HG03558 (cell line): Measurements from ENCODE around the gene CDK6.
A peak's percentile ranks its signal among the peaks of the same experiment; 100 is the strongest.
"Not testable (repeated sequence)": the region's sequence is repeated elsewhere in the genome, so short reads cannot be mapped to it uniquely, and the experiment has no call there.

Experiments
- ATAC-seq: cut with Tn5 transposase; IDR thresholded peaks from one replicate; pipeline ENCODE4 v1.9.1; 2021; ENCODE audit warnings: moderate number of reproducible peaks; ENCODE audit not compliant: unreplicated experiment; ENCODE audit errors: extremely low read depth

CDK6 gene

GRCh38 chr7:92744180-92744579 is 92.2 kb downstream of the CDK6 start:
- ATAC-seq, result not testable (repeated sequence)

GRCh38 chr7:92742186-92742585 is 94.2 kb downstream of the CDK6 start:
- ATAC-seq, result no peak

- ATAC-seq, result no peak
Observed at GRCh38 chr7:92740700-92741126, 95.7 kb downstream of the CDK6 start.

DNA sequence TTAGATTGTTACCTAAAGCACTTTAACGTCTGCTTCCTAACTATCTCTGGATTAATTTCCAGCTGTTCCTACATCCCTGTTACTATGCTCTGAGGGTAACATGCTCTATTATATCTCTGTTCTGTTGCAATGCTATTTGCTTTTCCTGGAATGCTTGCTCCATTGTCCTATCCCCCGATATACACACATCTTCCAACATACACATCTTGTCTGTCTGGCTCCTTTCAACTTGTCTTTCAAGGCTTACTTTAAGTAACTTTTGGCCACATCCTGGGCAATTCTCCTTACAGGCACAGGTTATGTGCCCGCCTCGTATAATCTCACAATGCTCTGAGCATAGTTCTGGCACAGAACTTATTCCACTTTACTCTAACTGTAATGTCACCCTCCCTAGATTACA is 96.2 kb downstream of the CDK6 start:
- ATAC-seq, result no peak

GRCh38 chr7:92739091-92739490 is 97.3 kb downstream of the CDK6 start:
- ATAC-seq, result no peak

GRCh38 chr7:92737706-92738105 is 98.7 kb downstream of the CDK6 start:
- ATAC-seq, result peak; percentile 95

DNA sequence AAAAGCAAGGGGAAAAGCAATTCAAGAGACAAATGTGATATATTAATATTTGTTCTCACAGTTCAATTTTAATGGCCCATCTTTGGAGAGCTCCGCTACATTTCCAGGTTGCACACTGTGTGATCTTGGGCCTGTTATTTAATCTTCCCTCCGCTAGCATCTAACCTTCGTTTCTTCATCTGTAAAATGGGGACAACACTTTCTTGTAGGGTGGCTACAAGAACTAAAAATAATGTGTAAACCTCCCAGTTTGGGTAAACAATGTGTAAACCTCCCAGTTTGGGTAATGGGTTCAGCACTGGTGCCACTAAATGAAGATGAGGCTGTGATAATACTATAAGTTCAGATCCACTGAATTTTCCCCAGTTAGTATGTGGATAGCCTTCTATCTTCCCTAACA is 99.5 kb downstream of the CDK6 start:
- ATAC-seq, result no peak

DNA sequence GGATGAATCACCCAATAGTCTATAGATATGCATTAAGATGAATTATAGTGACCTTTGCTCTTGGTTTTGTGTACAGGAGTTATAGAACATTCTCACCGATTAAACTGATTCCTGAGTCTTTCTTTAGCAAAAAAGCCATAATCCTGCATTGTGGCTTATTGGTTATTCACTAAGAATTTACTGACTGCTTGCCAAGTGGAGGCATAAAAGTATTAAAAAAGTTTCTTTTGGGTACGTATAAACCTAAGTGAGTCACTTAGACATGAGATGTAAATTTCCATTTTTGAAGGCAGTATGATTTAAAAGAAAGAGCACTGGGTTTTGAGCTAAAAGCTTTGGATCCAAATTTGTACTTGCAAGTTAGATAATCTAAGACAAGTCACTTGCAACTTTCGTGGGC is 100.7 kb downstream of the CDK6 start:
- ATAC-seq, result no peak

- ATAC-seq, result no peak
Observed at GRCh38 chr7:92732316-92733036, 103.9 kb downstream of the CDK6 start.

- peak; percentile 45 for ATAC-seq
Observed at GRCh38 chr7:92731335-92732063, 104.9 kb downstream of the CDK6 start.

GRCh38 chr7:92730808-92731207 is 105.6 kb downstream of the CDK6 start:
- ATAC-seq, result no peak

- ATAC-seq, result no peak
Observed at GRCh38 chr7:92729751-92730150, 106.6 kb downstream of the CDK6 start.

- no peak for ATAC-seq
Observed at GRCh38 chr7:92729172-92729571, 107.2 kb downstream of the CDK6 start.

DNA sequence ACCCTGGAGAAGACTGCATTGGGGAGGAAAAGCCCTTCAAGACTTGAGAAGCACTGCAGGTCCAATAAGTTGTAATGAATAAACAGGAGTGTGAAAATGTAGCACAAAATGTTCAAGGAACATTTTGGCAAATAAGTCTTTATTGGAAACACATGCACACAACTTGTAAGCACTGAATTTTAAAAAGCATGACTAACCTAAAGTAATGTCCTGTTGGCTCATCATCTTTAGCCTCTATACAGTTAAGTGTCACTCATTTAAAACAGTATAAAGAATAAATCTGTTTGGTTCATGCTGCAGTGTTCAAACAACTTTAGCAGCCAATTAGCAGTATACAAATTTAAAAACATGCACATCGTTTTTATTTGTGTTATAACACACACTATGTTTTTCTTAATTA is 108.6 kb downstream of the CDK6 start:
- no peak for ATAC-seq

DNA sequence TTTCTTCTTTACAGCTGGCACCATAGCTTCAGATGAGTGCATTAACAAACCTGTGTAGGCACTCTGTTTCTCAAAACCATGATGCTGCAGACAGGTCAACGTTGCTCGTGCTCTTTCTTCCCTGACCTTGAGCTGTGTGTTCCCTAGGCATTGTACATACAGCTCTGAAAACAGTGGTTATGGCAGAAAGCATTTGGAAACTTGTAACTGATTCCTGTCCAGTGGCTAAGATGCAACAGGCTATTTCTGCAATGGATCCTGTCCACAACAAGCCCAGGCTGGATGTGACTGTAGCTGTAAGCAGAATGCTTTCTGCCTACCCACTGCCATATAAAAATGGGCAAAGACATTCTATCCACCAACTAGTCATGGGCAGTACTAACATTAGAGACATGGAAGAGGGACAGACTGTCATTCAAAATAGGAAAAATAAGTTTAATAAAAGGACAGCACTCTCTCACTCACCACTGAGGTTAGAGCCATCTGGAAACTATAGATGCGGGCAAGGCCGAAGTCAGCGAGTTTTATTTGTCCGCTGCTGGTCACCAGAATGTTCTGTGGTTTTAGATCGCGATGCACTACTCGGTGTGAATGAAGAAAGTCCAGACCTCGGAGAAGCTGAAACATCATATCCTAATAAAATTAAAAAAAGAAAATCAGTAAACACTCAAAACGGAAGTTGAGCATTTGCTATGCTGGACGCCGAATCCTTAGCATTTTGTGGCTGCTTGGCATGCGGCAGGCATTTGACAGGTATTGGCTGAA is 111.0 kb downstream of the CDK6 start:
- ATAC-seq, result no peak

GRCh38 chr7:92723943-92724342 is 112.4 kb downstream of the CDK6 start:
- ATAC-seq, result no peak

GRCh38 chr7:92723205-92723604 is 113.2 kb downstream of the CDK6 start:
- ATAC-seq, result no peak

GRCh38 chr7:92722541-92722940 is 113.8 kb downstream of the CDK6 start:
- ATAC-seq, result no peak

GRCh38 chr7:92720604-92721350 is 115.6 kb downstream of the CDK6 start:
- ATAC-seq, result peak; percentile 42

GRCh38 chr7:92717993-92718716 is 118.2 kb downstream of the CDK6 start:
- no peak for ATAC-seq
